GM10847 (cell line): Measurements from ENCODE around the gene DNMT3A.

Experiments
- POLR2A ChIP-seq: IDR thresholded peaks from 2 replicates; pipeline ENCODE4 v1.6.1; 2011; ENCODE audit not compliant: insufficient read length; ENCODE audit errors: extremely low read depth

DNMT3A gene

GRCh38 chr2:25284756-25285155, 57.0 kb downstream of the DNMT3A start:
- TF ChIP-seq POLR2A: no peak

GRCh38 chr2:25283921-25284320, 57.8 kb downstream of the DNMT3A start:
- no peak for TF ChIP-seq POLR2A

GRCh38 chr2:25281941-25282340, 59.8 kb downstream of the DNMT3A start:
- TF ChIP-seq POLR2A: no peak

GRCh38 chr2:25281522-25281921, 60.2 kb downstream of the DNMT3A start:
- TF ChIP-seq POLR2A: no peak

- TF ChIP-seq POLR2A: no peak
Observed at GRCh38 chr2:25280051-25280687, 61.6 kb downstream of the DNMT3A start.

GRCh38 chr2:25279091-25279651, 62.6 kb downstream of the DNMT3A start:
- no peak for TF ChIP-seq POLR2A

- no peak for TF ChIP-seq POLR2A
Observed at GRCh38 chr2:25276569-25277465, 64.9 kb downstream of the DNMT3A start.

GRCh38 chr2:25275575-25275965, 66.2 kb downstream of the DNMT3A start:
- no peak for TF ChIP-seq POLR2A

- TF ChIP-seq POLR2A: no peak
Observed at GRCh38 chr2:25274868-25275574, 66.7 kb downstream of the DNMT3A start.

GRCh38 chr2:25273985-25274535, 67.7 kb downstream of the DNMT3A start:
- no peak for TF ChIP-seq POLR2A

GRCh38 chr2:25270061-25270460, 71.7 kb downstream of the DNMT3A start:
- TF ChIP-seq POLR2A: no peak

GRCh38 chr2:25269233-25269632, 72.5 kb downstream of the DNMT3A start:
- no peak for TF ChIP-seq POLR2A

- TF ChIP-seq POLR2A: no peak
Observed at GRCh38 chr2:25268139-25268538, 73.6 kb downstream of the DNMT3A start.

- TF ChIP-seq POLR2A: no peak
Observed at GRCh38 chr2:25266399-25266798, 75.3 kb downstream of the DNMT3A start.

- TF ChIP-seq POLR2A: no peak
Observed at GRCh38 chr2:25265802-25266201, 75.9 kb downstream of the DNMT3A start.
